Measurements from ENCODE around the gene ATP5MC3. TPM values are rescaled to one million over a fixed set of nuclear protein-coding genes. Genes with fewer than 3 reads are reported as not detected.

ATP5MC3 gene
- polyA plus RNA-seq, 3 donors from 2014 or later = 377 to 560 (median 464) TPM

DNA sequence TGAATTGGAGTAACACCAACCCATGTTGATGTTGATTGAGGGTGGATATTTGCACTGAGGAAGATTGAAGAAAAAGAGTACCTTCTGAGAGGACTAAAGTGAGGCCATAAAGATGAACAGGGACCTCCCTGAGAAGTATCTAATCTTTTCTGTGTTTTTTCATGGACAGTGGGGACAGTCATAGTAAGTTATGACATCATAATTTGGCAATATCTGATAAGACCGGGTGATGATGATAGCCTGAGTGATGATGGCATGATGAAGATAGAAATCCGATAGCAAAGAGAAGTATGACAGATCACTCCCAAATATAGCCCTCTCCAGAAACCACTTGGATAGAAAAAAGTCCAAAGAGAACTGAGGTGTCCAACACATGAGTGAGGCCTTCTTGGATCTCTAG is 2.2 kb upstream of the ATP5MC3 start:
- no peak for DNase-seq
- H3K27me3 Mint-ChIP-seq (ENCODE audit: low read depth in 3 of 3) = peaks cover 1 to 6% (median 5%) of the 10 kb centered on the region in 3 donors
- H3K36me3 Mint-ChIP-seq = peaks cover 0 to 11% (median 10%) of the 10 kb centered on the region in 3 donors
- H3K4me3 Mint-ChIP-seq = peak overlapping the region in 1 of 5 donors; percentile 12
- H3K27ac Mint-ChIP-seq = no peak overlapping the region
- peaks cover 18 to 23% of the 10 kb centered on the region in 2 donors for H3K4me1 Mint-ChIP-seq
- no peaks in the 10 kb centered on the region for H3K9me3 Mint-ChIP-seq

DNA sequence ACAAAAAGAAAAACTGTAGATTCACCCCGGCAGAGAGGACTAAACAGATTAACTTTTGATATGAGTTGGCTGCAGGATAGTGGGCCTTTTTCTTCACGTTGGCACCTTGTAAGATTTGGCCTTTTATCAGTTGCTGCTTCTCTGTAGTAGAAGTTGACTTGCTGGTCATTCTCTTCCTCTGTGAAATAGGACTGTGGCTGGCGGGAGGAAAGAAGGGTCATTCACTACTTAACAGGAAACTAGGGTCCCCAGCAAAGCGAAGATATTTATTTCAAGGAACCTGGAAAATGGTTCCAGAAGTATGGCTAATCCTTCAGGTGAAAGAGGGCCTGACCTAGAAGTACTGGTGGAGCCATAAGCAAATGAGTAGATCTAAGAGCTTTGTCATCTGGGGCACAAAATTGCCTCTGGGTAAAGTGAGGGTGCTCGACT is 383 bp upstream of the ATP5MC3 start:
- peak overlapping the region; percentile 82 to 94 (median 86) for H3K27ac Mint-ChIP-seq
- DNase-seq = no peak
- peaks cover 3 to 6% (median 5%) of the 10 kb centered on the region in 3 donors for H3K27me3 Mint-ChIP-seq (ENCODE audit: low read depth in 3 of 3)
- no peaks in the 10 kb centered on the region for H3K9me3 Mint-ChIP-seq
- H3K36me3 Mint-ChIP-seq = peaks cover 0 to 17% (median 11%) of the 10 kb centered on the region in 3 donors
- H3K4me1 Mint-ChIP-seq = peaks cover 18 to 23% of the 10 kb centered on the region in 2 donors
- peak overlapping the region; percentile 77 to 95 (median 94) for H3K4me3 Mint-ChIP-seq

DNA sequence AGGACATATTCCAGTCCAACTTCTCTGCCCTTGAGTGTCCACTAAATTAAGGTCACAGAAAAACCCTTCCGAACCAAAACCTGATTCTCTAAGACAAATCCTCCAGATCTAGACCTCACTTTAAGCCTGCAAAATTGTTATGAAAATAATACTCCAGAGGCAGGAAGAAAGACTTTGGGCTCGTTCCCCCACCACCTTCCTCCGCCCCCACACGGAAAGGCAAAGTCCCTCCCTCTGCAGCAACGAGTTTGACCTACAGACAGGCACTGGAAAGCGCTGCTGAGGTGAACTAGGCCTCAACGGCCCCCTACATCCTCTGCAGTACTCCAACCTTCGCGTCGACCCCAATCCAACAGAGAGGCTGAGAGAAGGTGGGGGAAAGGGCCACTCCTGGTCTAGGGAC is 808 bp downstream of the ATP5MC3 start:
- peaks cover 0 to 20% (median 11%) of the 10 kb centered on the region in 3 donors for H3K36me3 Mint-ChIP-seq
- peak overlapping the region; percentile 77 to 95 (median 94) for H3K4me3 Mint-ChIP-seq
- H3K9me3 Mint-ChIP-seq = no peaks in the 10 kb centered on the region
- H3K27me3 Mint-ChIP-seq (ENCODE audit: low read depth in 3 of 3) = peaks cover 3 to 6% (median 5%) of the 10 kb centered on the region in 3 donors
- H3K4me1 Mint-ChIP-seq = peaks cover 19 to 26% of the 10 kb centered on the region in 2 donors
- peak overlapping the region; percentile 82 to 95 (median 88) for H3K27ac Mint-ChIP-seq
- peak; percentile 31 to 36 (median 34) for DNase-seq

DNA sequence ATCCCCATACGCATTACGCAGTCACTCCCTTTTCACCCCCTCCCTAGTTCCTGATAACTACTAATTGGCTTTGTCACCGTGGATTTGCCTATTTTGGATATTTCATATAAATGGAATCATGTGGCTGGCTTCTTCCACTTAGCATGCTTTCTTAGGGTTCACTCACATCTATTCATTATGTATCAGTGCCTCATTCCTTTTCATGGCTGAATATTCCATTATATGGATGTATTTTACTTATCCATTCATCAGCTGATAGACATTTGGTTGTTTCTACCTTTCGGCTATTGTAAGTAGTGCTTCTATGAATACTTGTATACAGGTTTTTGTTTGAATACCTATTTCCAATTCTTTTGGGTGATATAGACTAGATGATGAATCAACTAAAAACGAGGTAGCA is 4.9 kb downstream of the ATP5MC3 start:
- Mint-ChIP-seq H3K4me3 (no peak overlapping the region), H3K36me3 (peaks cover 6 to 21% (median 8%) of the 10 kb centered on the region in 3 donors), H3K27me3 (ENCODE audit: low read depth in 3 of 3) (peaks cover 2% of the 10 kb centered on the region in 3 donors), H3K27ac (peak overlapping the region in 2 of 6 donors; percentile 36 to 48), H3K4me1 (peaks cover 17 to 26% of the 10 kb centered on the region in 2 donors), H3K9me3 (no peaks in the 10 kb centered on the region)
- no peak for DNase-seq

DNA sequence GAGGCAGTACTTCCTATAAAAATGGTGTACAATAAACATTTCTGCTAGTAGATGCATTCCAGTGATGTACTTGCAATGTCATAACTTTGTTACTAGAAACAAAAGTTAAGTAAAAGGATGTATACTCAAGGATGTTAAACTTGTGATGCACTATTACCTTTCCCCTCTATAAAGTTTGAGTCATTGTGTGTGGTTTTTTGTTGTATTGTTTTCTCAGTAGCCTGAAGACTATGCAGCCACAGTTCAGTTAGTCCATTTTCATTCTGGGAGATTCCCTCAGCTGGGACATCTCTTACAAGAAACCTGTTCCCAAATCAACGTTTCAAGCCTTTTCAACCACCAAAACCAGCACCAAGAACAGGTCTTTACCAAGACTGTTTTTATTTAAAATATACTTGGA is 5.6 kb downstream of the ATP5MC3 start:
- Mint-ChIP-seq H3K27ac (no peak overlapping the region), H3K4me1 (peaks cover 12 to 21% of the 10 kb centered on the region in 2 donors), H3K36me3 (peaks cover 4 to 19% (median 8%) of the 10 kb centered on the region in 3 donors), H3K27me3 (ENCODE audit: low read depth in 3 of 3) (peaks cover 0 to 3% (median 0%) of the 10 kb centered on the region in 3 donors), H3K4me3 (no peak overlapping the region), H3K9me3 (no peaks in the 10 kb centered on the region)
- no peak for DNase-seq

DNA sequence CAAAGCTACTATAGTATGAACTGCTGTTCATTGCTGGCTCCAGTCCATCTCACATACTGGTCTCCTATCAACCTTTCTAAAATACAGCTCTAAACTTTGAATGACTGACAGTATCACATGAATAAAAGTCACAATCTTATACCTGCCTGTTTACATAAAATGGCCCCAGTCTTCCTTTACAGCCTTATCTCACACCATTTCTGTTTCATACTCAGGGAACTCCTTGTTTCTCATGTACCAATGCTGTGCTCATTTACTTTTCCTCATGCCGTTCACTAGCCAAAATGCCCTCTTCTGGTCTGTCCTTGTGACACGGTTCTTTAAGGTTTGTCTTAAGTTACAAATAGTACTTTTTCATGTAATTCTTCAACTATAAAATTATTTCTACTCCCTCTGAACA is 6.2 kb downstream of the ATP5MC3 start:
- Mint-ChIP-seq H3K4me3 (no peak overlapping the region), H3K36me3 (peaks cover 4 to 19% (median 8%) of the 10 kb centered on the region in 3 donors), H3K27ac (peak overlapping the region in 2 of 6 donors; percentile 21 to 45), H3K9me3 (no peaks in the 10 kb centered on the region), H3K4me1 (peaks cover 6 to 19% of the 10 kb centered on the region in 2 donors), H3K27me3 (ENCODE audit: low read depth in 3 of 3) (peaks cover 0 to 4% (median 0%) of the 10 kb centered on the region in 3 donors)
- DNase-seq = no peak

DNA sequence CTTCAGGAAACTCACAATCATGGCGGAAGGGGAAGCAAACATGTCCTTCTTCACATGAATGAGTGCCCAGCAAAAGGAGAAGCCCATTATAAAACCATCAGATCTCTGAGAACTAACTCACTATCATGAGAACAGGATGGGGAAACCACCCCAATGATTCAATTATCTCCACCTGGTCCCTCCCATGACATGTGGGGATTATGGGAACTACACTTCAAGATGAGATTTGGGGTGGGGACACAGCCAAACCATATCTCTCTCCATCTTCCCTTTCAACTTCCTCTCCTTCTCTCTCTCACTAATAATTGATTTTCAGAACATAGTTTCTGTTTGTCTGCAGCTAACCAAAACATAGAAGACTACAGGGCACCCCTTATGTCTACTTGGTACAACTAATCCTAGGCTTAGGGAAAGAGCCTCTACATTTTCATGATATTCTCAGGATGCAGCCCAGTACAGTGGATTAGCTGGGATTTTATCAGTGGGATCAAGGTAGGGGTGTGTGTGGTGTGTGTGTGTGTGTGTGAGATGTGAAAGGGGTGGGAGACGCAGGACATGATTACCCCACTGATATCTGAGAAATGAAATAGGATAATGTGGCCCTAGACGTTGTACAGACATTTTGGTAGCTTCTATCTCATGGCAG is 10.7 kb downstream of the ATP5MC3 start:
- peaks cover 2 to 6% (median 4%) of the 10 kb centered on the region in 3 donors for H3K27me3 Mint-ChIP-seq (ENCODE audit: low read depth in 3 of 3)

DNA sequence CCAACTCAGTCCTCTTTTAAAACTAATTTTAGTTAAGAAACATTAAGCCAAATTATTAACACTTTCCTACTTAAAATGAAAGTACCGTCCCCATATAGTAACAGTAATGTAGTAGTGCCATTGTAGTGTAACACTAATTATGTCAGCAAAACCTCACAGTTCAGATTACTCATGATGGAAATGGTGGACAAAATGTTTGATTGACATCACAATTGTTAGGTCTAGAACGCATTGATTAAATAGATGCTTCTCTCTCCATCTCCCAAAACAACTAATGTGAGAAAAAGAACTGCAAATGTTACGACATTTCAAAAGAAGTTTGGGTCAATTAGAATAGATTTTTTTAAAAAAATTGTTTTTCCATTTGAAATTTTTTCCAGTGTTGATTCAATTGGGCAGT is 12.3 kb downstream of the ATP5MC3 start:
- no peaks in the 10 kb centered on the region for H3K9me3 Mint-ChIP-seq
- DNase-seq = no peak
- peak overlapping the region; percentile 95 to 100 (median 99) for H3K4me3 Mint-ChIP-seq
- peaks cover 38 to 64% of the 10 kb centered on the region in 2 donors for H3K4me1 Mint-ChIP-seq
- H3K27me3 Mint-ChIP-seq (ENCODE audit: low read depth in 3 of 3) = peaks cover 2 to 6% (median 4%) of the 10 kb centered on the region in 3 donors
- peak overlapping the region; percentile 98 to 99 (median 99) for H3K27ac Mint-ChIP-seq
- H3K36me3 Mint-ChIP-seq = peaks cover 0 to 4% (median 0%) of the 10 kb centered on the region in 3 donors

More for the DNA sequence above, 10.7 kb downstream of the ATP5MC3 start:
- DNase-seq = no peak
- Mint-ChIP-seq H3K36me3 (peaks cover 0 to 8% (median 5%) of the 10 kb centered on the region in 3 donors), H3K4me1 (peaks cover 29 to 55% of the 10 kb centered on the region in 2 donors), H3K27ac (peak overlapping the region in 1 of 6 donors; percentile 15), H3K4me3 (no peak overlapping the region), H3K9me3 (no peaks in the 10 kb centered on the region)

DNA sequence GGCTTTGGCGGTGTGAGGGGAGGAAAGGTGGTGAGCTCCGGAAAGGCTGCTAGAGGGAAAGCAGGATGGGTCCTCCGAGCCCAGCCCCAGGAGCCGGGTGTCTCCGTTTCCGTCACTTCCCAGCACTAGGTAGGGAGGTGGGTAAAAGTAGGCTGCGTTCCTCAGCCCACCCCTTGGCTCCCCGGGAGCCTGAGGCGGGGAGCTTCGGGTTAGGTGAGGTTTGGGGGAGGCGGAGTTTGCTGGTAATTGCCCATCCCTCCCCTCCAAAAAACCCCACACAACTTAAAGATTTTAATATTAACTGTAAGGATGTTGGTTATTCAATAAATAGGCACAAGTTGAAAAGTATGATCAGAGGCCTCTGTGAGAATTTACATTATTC is 13.0 kb downstream of the ATP5MC3 start:
- H3K4me1 Mint-ChIP-seq = peaks cover 39 to 69% of the 10 kb centered on the region in 2 donors
- H3K4me3 Mint-ChIP-seq = peak overlapping the region; percentile 95 to 100 (median 99)
- H3K27ac Mint-ChIP-seq = peak overlapping the region; percentile 98 to 99 (median 99)
- peaks cover 4 to 6% (median 4%) of the 10 kb centered on the region in 3 donors for H3K27me3 Mint-ChIP-seq (ENCODE audit: low read depth in 3 of 3)
- H3K9me3 Mint-ChIP-seq = no peaks in the 10 kb centered on the region
- no peak for DNase-seq
- H3K36me3 Mint-ChIP-seq = peaks cover 0 to 4% (median 0%) of the 10 kb centered on the region in 3 donors

DNA sequence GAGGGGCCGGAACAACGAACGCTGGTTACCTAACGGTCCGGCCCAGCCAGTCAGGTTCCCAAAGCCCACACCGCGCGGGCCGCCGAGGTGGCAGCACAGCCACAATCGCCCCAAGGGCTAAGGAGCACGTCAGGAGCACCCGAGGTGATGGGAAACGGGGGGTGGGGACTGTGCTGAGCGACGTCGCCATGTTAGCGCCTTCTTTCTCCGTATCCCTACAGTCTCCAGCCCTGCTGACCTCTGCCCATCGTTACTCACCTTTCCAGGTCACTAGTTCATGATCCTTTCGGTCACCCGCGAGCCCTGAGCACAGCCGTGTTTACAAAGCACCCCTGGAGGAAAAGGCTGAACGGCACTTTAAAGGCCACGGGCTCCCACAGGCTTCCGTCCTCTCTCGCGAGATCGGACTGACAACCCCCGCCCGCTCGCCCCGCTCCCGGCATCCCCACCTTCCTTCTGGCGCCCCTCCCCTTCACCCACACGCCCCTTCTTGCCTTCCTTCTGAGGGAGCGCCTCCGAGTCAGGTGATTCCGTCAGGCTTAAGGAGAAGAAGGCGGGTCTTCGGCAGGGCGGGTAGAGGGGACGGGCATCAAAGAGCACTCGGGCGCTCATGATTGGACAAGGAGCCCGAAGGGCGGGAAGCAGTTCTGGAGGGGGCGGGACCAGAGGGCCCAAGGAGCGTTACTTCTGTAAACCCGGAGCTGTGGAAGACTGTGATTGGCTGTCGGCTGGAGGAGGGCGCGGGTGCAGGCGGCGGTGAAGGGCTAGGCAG is 13.5 kb downstream of the ATP5MC3 start, which contains the start of gene ATF2:
TSS of gene ATF2 (minus strand) at position 412 of the 772 bp plus-strand sequence. CDS start 31,760 bp downstream, outside the sequence.
- DNase-seq = peak; percentile 97 to 98 (median 98)
- Mint-ChIP-seq H3K4me3 (peak within 1 kb of the TSS; percentile 95 to 100 (median 99)), H3K27ac (peak within 1 kb of the TSS; percentile 98 to 99 (median 99)), H3K9me3 (no peaks in the 10 kb centered on the region), H3K4me1 (peaks cover 42 to 74% of the 10 kb centered on the region in 2 donors), H3K36me3 (no peaks in the 10 kb centered on the region), H3K27me3 (ENCODE audit: low read depth in 3 of 3) (peaks cover 4 to 6% (median 4%) of the 10 kb centered on the region in 3 donors)

DNA sequence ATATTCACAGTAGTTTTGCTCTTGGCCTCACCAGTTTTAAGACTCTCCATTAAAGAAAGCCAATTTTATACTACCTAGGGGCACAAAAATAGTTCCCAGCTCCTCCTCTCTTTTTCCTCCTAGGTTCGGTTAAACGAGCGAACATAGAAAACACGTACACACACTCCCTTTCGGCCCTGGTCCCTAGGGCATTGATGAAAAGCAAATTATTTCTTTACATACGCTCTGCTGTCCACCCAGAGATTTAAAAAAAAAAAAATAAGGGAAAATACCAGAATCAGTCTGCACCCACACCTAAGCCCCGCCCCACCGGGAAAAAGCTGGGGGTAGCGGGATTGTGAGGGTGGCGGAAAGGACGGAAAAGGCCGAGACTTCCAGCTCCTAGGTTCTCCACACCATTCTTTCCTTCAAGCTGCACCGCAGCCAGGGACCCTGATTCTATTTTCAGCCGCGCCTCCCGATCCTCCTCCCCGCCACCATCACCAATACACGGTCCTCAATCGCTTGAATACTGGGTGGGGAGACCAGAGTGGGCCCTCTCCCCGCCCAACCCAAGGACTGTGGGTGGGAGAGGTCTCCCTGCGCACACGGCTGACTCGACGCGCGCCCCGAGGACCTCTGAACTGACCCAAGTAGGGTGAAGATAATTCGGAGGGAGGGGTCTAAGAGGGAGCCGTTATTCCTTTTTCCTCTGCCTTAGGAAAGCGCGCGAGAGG is 14.3 kb downstream of the ATP5MC3 start:
- Mint-ChIP-seq H3K27ac (peak overlapping the region; percentile 98 to 99 (median 99)), H3K36me3 (no peaks in the 10 kb centered on the region), H3K27me3 (ENCODE audit: low read depth in 3 of 3) (peaks cover 4 to 6% (median 4%) of the 10 kb centered on the region in 3 donors), H3K4me3 (peak overlapping the region; percentile 95 to 100 (median 99)), H3K4me1 (peaks cover 43 to 78% of the 10 kb centered on the region in 2 donors), H3K9me3 (no peaks in the 10 kb centered on the region)
- DNase-seq = no peak

DNA sequence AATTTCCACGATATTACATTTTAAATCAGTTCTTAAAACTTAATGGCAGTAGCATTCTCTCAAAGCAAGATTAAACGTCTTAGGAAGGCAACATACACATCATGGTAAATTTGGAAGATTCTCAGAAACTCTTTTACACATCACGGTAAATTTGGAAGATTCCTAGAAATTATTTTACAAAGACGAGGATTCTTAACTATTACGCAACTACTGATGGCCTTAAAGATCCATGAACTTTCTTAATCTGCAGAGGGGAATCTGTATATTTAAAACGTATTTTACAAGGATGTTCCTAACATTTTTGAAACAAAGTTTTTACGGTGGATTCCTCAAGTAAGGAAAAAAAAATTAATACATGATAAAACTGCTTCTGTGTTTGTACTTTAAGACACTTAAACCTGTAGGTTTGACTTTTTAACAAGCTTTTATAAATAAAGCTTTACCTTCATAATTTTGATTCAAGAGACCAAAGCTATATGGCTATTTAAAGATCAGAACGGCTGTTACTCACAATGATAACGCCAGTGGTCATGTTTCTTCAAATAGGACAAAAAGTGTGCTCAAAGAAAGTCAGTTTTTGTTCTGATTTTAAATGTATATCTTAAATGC is 15.2 kb downstream of the ATP5MC3 start:
- Mint-ChIP-seq H3K27ac (peak overlapping the region in 5 of 6 donors; percentile 98 to 99 (median 99)), H3K9me3 (no peaks in the 10 kb centered on the region), H3K36me3 (no peaks in the 10 kb centered on the region), H3K4me3 (peak overlapping the region; percentile 95 to 100 (median 99)), H3K27me3 (ENCODE audit: low read depth in 3 of 3) (peaks cover 4 to 6% (median 4%) of the 10 kb centered on the region in 3 donors), H3K4me1 (peaks cover 44 to 87% of the 10 kb centered on the region in 2 donors)
- no peak for DNase-seq

DNA sequence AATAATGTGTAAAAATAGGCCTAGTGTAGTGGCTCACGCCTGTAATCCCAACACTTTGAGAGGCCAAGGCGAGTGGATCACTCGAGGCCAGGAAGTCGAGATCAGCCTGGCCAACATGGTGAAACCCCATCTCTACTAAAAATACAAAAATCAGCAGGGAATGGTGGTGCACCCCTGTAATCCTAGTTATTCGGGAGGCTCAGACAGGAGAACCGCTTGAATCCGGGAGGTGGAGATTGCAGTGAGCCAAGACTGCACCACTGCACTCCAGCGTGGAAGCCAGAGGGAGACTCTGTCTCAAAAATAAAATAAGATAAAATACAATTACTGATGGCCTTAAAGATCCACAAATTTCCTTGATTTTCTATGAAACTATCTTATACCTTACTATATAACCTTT is 17.3 kb downstream of the ATP5MC3 start:
- H3K9me3 Mint-ChIP-seq = no peaks in the 10 kb centered on the region
- H3K27ac Mint-ChIP-seq = peak overlapping the region in 3 of 6 donors; percentile 12 to 44 (median 37)
- no peak for DNase-seq
- H3K4me3 Mint-ChIP-seq = peak overlapping the region in 1 of 5 donors; percentile 27
- H3K27me3 Mint-ChIP-seq (ENCODE audit: low read depth in 3 of 3) = peaks cover 2 to 6% (median 4%) of the 10 kb centered on the region in 3 donors
- H3K4me1 Mint-ChIP-seq = peaks cover 45 to 86% of the 10 kb centered on the region in 2 donors
- H3K36me3 Mint-ChIP-seq = no peaks in the 10 kb centered on the region
